Pons (tissue), 1 donor: Measurements from ENCODE around the gene LIN28A.

ENCODE experiments used
- DNase-seq: peaks from one replicate; pipeline ENCODE4 v3.0.0-alpha.2; 2016; ENCODE audit warnings: low spot score

Gene LIN28A

GRCh38 chr1:26387447-26387846 lies 23.2 kb upstream of the LIN28A start:
- no peak for DNase-seq

- no peak for DNase-seq
These were observed 21.7 kb upstream of the LIN28A start for GRCh38 chr1:26388791-26389445.

GRCh38 chr1:26389604-26390247 lies 20.9 kb upstream of the LIN28A start:
- no peak for DNase-seq

GRCh38 chr1:26391450-26391849 lies 19.2 kb upstream of the LIN28A start:
- peak; percentile 85 for DNase-seq

GRCh38 chr1:26395754-26396153 lies 14.9 kb upstream of the LIN28A start:
- DNase-seq, result no peak

GRCh38 chr1:26399034-26399433 lies 11.6 kb upstream of the LIN28A start:
- no peak for DNase-seq

- no peak for DNase-seq
These were observed 8.7 kb upstream of the LIN28A start for GRCh38 chr1:26401891-26402290.

GRCh38 chr1:26403656-26404055 lies 7.0 kb upstream of the LIN28A start:
- DNase-seq, result no peak

GRCh38 chr1:26404641-26405040 lies 6.0 kb upstream of the LIN28A start:
- no peak for DNase-seq

GRCh38 chr1:26405281-26405915 lies 5.2 kb upstream of the LIN28A start:
- DNase-seq, result no peak

GRCh38 chr1:26408604-26409003 lies 2.0 kb upstream of the LIN28A start:
- DNase-seq, result peak; percentile 63

GRCh38 chr1:26409191-26409807 lies 1.3 kb upstream of the LIN28A start:
- DNase-seq, result no peak

- no peak for DNase-seq
These were observed 1.0 kb downstream of the LIN28A start for GRCh38 chr1:26411624-26412074.

GRCh38 chr1:26412180-26412840 lies 1.7 kb downstream of the LIN28A start:
- DNase-seq, result no peak

GRCh38 chr1:26413031-26413430 lies 2.4 kb downstream of the LIN28A start:
- DNase-seq, result no peak

- DNase-seq, result peak; percentile 43
These were observed 6.6 kb downstream of the LIN28A start for GRCh38 chr1:26417111-26417759.

- DNase-seq, result no peak
These were observed 8.3 kb downstream of the LIN28A start for GRCh38 chr1:26418865-26419349.

- no peak for DNase-seq
These were observed 8.9 kb downstream of the LIN28A start for GRCh38 chr1:26419494-26419893.

GRCh38 chr1:26429721-26430120 lies 19.1 kb downstream of the LIN28A start:
- no peak for DNase-seq

- peak; percentile 96 for DNase-seq
These were observed 21.5 kb downstream of the LIN28A start, which contains the start of gene DHDDS for GRCh38 chr1:26431979-26432695. TSS of gene DHDDS (plus strand) at chr1:26432321. CDS start at chr1:26432946, 625 bp downstream.

- no peak for DNase-seq
These were observed 22.2 kb downstream of the LIN28A start for GRCh38 chr1:26432793-26433192.
